MCF 10A (cell line): Measurements from ENCODE around the gene FAM170A. TPM values are rescaled to one million over a fixed set of nuclear protein-coding genes. Genes with fewer than 3 reads are reported as not detected.

Experiments
- BruUV-seq: library from RNA; stranded (reverse); fragments of 400-500 nt; replicated peaks from 2 replicates; lab custom pipeline; 2021; lab: Mats Ljungman, UMichigan
- CTCF ChIA-PET: fragments of 300-600 bp; sonication (Branson Sonifier 250); formaldehyde crosslinking; extraction: SDS; loops from one replicate; lab custom pipeline; 2021; ENCODE audit warnings: antibody characterized with exemption, inconsistent platforms; lab: Yijun Ruan, JAX
- POLR2A ChIA-PET: fragments of 300-600, 350-650 bp; sonication (Branson Sonifier 250); formaldehyde crosslinking; extraction: SDS; loops from one replicate; lab custom pipeline; 2020; ENCODE audit warnings: antibody characterized with exemption, inconsistent platforms; lab: Yijun Ruan, JAX
- DNase-seq: peaks from one replicate; pipeline ENCODE4 v3.0.0-alpha.2; 2018; ENCODE audit not compliant: unreplicated experiment
- H3K27ac Mint-ChIP-seq: one replicate; pipeline ENCODE4 v1.8.0; 2022; ENCODE audit warnings: mild to moderate bottlenecking, low read depth, mixed read lengths; ENCODE audit not compliant: unreplicated experiment
- H3K27me3 Mint-ChIP-seq: one replicate; pipeline ENCODE4 v1.8.0; 2022; ENCODE audit warnings: mixed read lengths; ENCODE audit not compliant: insufficient read depth, unreplicated experiment
- H3K36me3 Mint-ChIP-seq: one replicate; pipeline ENCODE4 v1.8.0; 2022; ENCODE audit warnings: mild to moderate bottlenecking, moderate library complexity, mixed read lengths; ENCODE audit not compliant: insufficient read depth, unreplicated experiment
- H3K4me1 Mint-ChIP-seq: one replicate; pipeline ENCODE4 v1.8.0; 2022; ENCODE audit warnings: mixed read lengths; ENCODE audit not compliant: insufficient read depth, unreplicated experiment
- H3K4me3 Mint-ChIP-seq: one replicate; pipeline ENCODE4 v1.8.0; 2022; ENCODE audit warnings: mild to moderate bottlenecking, moderate library complexity, mixed read lengths; ENCODE audit not compliant: unreplicated experiment
- H3K9me3 Mint-ChIP-seq: one replicate; pipeline ENCODE4 v1.8.0; 2022; ENCODE audit warnings: mixed read lengths; ENCODE audit not compliant: unreplicated experiment
- intact Hi-C: fragments of 100-400 bp; cut with micrococcal nuclease; formaldehyde crosslinking; loops from 2 replicates; pipeline ENCODE4 v1.14.1; 2022
- total RNA-seq: library from RNA; stranded (reverse); gene quantifications from 2 replicates; pipeline ENCODE4 v1.2.3, GENCODE V29; 2022
- TF ChIP-seq, protein P1 (sequence below): fragments of 200-600 bp; IDR thresholded peaks from one replicate; pipeline ENCODE4 v1.8.0; 2022; ENCODE audit warnings: antibody characterized with exemption, mild to moderate bottlenecking; ENCODE audit not compliant: unreplicated experiment

Gene FAM170A
- total RNA-seq, 1 experiment from 2014 or later, result not detected

DNA sequence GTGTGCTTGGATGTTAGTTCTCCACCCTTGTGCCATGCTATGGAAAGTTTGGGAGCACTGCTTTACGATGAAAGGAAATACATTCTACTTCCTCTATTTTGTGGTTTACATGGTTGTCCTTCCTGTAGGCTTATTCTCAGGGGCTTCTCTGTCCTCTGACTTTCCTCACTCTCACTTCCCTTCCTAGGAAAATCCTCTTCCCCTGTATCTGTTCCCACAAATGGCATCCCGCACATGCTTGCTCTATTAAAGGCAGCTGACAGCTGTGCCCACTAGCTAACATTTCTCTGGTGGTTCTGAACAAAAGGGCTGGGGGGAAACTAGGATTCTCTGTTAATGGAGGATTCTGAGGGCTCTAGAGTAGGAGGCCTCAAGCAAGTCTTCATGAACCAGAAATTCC lies 52.4 kb downstream of the FAM170A start:
- no peak for DNase-seq
- Mint-ChIP-seq H3K4me1 (no peaks in the 10 kb centered on the region), H3K27ac (no peak overlapping the region), H3K4me3 (no peak overlapping the region), H3K36me3 (no peaks in the 10 kb centered on the region), H3K9me3 (peaks cover 8% of the 10 kb centered on the region), H3K27me3 (no peaks in the 10 kb centered on the region)
- ChIA-PET POLR2A (no interaction called here), CTCF (interaction anchor here (0.8 kb wide), 1 partner anchor 26 kb away, joined by 3 read pairs; no protein-coding TSS in a partner anchor)
- BruUV-seq, result no TSS peak
- intact Hi-C loops, result no loop called here
- TF ChIP-seq, protein P1, sequence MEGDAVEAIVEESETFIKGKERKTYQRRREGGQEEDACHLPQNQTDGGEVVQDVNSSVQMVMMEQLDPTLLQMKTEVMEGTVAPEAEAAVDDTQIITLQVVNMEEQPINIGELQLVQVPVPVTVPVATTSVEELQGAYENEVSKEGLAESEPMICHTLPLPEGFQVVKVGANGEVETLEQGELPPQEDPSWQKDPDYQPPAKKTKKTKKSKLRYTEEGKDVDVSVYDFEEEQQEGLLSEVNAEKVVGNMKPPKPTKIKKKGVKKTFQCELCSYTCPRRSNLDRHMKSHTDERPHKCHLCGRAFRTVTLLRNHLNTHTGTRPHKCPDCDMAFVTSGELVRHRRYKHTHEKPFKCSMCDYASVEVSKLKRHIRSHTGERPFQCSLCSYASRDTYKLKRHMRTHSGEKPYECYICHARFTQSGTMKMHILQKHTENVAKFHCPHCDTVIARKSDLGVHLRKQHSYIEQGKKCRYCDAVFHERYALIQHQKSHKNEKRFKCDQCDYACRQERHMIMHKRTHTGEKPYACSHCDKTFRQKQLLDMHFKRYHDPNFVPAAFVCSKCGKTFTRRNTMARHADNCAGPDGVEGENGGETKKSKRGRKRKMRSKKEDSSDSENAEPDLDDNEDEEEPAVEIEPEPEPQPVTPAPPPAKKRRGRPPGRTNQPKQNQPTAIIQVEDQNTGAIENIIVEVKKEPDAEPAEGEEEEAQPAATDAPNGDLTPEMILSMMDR, result no peak

DNA sequence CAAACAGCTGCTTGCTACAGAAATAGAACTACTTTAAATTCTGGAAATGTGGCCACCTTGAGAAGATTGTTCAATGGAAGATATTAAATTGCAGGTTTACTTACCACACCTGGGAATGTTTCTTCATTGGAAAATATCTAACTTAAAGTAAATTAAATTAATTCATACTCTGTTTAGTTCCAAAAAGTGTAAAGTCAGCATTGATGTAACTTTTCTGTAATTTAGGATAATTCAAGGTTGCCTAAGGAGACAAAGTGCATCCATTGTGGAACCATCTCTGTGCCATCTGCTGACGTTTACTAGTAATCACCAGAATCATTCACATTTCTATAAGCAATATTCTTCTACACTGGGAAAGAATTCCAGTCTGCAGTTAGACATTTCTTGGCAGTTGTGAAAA lies 53.0 kb downstream of the FAM170A start:
- H3K36me3 Mint-ChIP-seq, result no peaks in the 10 kb centered on the region
- ChIA-PET CTCF (no interaction called here), POLR2A (no interaction called here)
- H3K9me3 Mint-ChIP-seq, result peaks cover 8% of the 10 kb centered on the region
- H3K27me3 Mint-ChIP-seq, result no peaks in the 10 kb centered on the region
- no peaks in the 10 kb centered on the region for H3K4me1 Mint-ChIP-seq
- TF ChIP-seq, protein P1, result no peak
- DNase-seq, result no peak
- no peak overlapping the region for H3K27ac Mint-ChIP-seq
- intact Hi-C loops, result no loop called here
- H3K4me3 Mint-ChIP-seq, result no peak overlapping the region
- no TSS peak for BruUV-seq

Other genes with a start within 250 kb of the FAM170A start
- 163 and 169 TPM in 2 replicates for gene HSD17B4, start 177.1 kb upstream of the FAM170A start, total RNA-seq